ENCODE results near the gene SCUBE2.
"Not testable (repeated sequence)": the region's sequence is repeated elsewhere in the genome, so short reads cannot be mapped to it uniquely, and the experiment has no call there.

SCUBE2 gene

DNA sequence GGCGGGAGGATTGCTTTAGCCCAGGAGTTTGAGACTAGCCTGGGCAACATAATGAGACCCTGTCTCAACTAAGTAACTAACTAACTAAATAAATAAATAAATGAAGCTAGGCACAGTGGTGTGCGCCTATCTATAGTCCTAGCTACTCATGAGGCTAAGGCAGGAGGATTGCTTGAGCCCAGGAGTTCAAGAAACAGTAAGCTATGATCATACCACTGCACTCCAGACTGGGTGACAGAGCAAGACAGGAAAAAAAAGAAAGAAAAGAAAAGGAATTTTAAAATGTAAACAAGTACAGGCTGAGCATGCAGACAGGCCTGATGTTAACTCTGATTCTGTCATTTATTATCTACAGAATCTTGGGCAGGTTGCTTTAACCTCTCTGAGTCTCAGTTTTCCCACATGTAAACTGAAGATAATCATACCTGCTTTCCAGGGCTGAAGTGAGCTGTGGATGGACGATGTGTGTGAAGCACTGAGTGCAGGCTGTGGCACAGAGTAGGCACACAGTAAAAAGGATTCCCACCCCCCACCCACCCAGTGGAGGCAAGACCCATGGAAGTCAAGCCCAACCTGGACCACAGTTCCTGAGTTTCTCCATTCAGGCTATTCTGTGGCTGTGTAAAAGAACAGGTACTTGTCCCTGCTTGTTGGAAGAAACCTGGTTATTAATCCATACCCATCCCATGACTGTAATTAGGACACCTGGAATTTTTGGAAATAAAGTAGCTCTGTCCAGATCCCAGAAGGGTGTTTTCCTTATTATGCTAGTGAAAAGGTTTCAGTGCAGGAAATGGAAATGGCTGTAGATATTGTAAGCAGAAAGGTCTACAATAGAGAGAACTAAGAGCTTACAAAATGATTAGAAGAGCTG, 18.7 kb upstream of the SCUBE2 start:
- FAIRE-seq (no peak), DNase-seq (ENCODE audit: insufficient read length, low spot score) (no peak)
- TF ChIP-seq POLR2AphosphoS5 (IDR thresholded peaks at IDR 0.05; ENCODE audit: low read depth, low read length): no peak
- no peak for TF ChIP-seq TAF1 (IDR thresholded peaks at IDR 0.05; ENCODE audit: low read depth, low read length)
- TF ChIP-seq SPI1 (IDR thresholded peaks at IDR 0.05; ENCODE audit: low read depth, low read length): no peak
- no peak for TF ChIP-seq PAX5 (IDR thresholded peaks at IDR 0.05; ENCODE audit: insufficient read depth, low read length, severe bottlenecking)
- no peak for TF ChIP-seq POU2F2 (IDR thresholded peaks at IDR 0.05; ENCODE audit: low read depth, low read length)
- TF ChIP-seq POLR2A (IDR thresholded peaks at IDR 0.05; ENCODE audit: low read depth, low read length): no peak

DNA sequence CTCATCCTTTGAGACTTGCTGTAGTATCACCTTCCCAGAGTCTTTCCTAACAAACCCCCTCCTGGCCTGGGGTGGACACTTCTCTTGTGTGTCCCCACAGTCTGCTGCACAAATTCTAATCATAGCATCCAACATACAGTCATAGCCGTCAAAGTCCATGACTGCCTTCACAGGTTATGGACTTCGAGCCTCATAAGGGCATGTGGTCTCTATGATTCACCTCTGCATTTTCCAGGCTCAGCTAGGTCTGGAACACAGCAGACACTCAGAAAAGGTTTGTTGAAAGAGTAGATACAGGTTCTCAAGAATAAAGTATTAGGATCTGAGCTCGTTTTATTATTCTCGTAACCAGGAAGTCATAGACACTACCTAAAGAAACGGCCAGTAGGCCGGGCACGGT, 13.2 kb upstream of the SCUBE2 start:
- no peak for DNase-seq (ENCODE audit: insufficient read length, low spot score)
- no peak for TF ChIP-seq POU2F2 (IDR thresholded peaks at IDR 0.05; ENCODE audit: low read depth, low read length)
- TF ChIP-seq POLR2AphosphoS5 (IDR thresholded peaks at IDR 0.05; ENCODE audit: low read depth, low read length): no peak
- no peak for TF ChIP-seq POLR2A (IDR thresholded peaks at IDR 0.05; ENCODE audit: low read depth, low read length)
- TF ChIP-seq PAX5 (IDR thresholded peaks at IDR 0.05; ENCODE audit: insufficient read depth, low read length, severe bottlenecking): no peak
- TF ChIP-seq TAF1 (IDR thresholded peaks at IDR 0.05; ENCODE audit: low read depth, low read length): no peak
- no peak for TF ChIP-seq SPI1 (IDR thresholded peaks at IDR 0.05; ENCODE audit: low read depth, low read length)
- FAIRE-seq: no peak

DNA sequence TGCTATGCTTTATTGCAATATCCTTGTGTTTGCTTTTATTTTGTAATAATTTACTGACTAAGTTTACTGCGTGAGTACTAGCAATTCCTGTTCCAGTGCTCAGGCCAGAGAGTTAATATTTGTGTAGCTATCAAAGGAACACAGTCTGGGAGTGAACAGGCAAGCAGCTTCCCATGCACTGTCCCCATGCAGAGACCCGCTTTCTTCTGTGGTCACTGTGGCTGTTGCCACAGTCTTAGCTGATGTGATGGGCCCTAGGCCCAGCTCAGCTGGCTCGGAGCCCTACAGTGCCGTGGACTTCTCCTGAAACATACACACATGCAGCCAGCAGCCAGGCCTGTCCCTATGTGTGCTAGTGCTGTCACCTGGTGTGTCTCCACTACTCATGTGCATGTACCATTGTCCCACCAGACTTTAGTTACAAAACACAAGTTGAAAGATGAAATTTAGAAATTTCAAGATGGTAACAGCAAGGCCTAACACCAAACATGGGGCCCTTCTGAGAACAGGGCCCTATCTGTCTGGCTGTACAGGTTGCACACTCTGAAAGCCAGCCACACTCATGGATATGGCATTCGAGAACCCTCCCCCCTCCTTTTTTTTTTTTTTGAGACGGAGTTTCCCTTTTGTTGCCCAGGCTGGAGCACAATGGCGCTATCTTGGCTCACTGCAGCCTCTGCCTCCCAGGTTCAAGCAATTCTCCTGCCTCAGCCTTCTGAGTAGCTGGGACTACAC, 12.3 kb upstream of the SCUBE2 start:
- DNase-seq (ENCODE audit: insufficient read length, low spot score): no peak
- FAIRE-seq: no peak
- TF ChIP-seq TAF1 (IDR thresholded peaks at IDR 0.05; ENCODE audit: low read depth, low read length) (no peak), POLR2A (IDR thresholded peaks at IDR 0.05; ENCODE audit: low read depth, low read length) (no peak), POU2F2 (IDR thresholded peaks at IDR 0.05; ENCODE audit: low read depth, low read length) (no peak), POLR2AphosphoS5 (IDR thresholded peaks at IDR 0.05; ENCODE audit: low read depth, low read length) (no peak), SPI1 (IDR thresholded peaks at IDR 0.05; ENCODE audit: low read depth, low read length) (no peak), PAX5 (IDR thresholded peaks at IDR 0.05; ENCODE audit: insufficient read depth, low read length, severe bottlenecking) (no peak)

DNA sequence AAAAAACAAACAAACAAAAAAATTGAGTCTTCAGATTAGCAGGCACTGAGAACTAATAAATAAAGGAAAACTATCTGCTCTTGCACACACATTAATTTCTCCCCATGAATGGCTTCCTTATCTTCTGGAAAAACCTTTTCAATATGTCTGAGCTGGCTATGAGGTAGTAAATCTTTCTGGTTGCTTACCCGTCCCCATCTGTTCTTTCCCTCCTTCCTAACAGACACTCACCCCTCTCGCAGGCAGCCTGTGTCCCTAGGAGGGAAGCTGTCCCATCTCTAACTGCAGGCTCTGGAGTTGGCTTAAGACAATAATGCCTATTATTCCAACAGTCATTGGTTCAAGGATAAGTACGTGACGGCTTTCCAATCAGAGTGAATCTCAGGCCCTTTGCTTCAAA, 8.2 kb upstream of the SCUBE2 start:
- TF ChIP-seq PAX5 (IDR thresholded peaks at IDR 0.05; ENCODE audit: insufficient read depth, low read length, severe bottlenecking): no peak
- TF ChIP-seq POLR2A (IDR thresholded peaks at IDR 0.05; ENCODE audit: low read depth, low read length): no peak
- no peak for TF ChIP-seq TAF1 (IDR thresholded peaks at IDR 0.05; ENCODE audit: low read depth, low read length)
- no peak for DNase-seq (ENCODE audit: insufficient read length, low spot score)
- FAIRE-seq: no peak

DNA sequence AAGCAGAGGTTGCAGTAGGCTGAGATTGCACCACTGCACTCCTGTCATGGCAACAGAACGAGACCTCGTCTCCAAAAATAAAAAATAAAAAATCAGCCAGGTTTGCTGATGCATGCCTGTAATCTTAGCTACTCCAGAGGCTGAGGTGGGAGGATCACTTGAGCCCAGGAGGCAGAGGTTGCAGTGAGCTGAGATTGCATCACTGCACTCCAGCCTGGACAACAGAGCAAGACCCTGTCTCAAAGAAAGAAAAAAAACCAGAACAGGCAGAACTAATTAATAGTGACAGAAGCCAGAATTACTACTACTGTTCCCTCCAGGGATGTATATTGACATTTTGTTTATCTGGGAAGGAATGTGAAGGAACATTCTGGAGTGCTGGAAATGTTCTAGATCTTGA, 7.1 kb upstream of the SCUBE2 start:
- FAIRE-seq; DNase-seq (ENCODE audit: insufficient read length, low spot score): not testable (repeated sequence)

DNA sequence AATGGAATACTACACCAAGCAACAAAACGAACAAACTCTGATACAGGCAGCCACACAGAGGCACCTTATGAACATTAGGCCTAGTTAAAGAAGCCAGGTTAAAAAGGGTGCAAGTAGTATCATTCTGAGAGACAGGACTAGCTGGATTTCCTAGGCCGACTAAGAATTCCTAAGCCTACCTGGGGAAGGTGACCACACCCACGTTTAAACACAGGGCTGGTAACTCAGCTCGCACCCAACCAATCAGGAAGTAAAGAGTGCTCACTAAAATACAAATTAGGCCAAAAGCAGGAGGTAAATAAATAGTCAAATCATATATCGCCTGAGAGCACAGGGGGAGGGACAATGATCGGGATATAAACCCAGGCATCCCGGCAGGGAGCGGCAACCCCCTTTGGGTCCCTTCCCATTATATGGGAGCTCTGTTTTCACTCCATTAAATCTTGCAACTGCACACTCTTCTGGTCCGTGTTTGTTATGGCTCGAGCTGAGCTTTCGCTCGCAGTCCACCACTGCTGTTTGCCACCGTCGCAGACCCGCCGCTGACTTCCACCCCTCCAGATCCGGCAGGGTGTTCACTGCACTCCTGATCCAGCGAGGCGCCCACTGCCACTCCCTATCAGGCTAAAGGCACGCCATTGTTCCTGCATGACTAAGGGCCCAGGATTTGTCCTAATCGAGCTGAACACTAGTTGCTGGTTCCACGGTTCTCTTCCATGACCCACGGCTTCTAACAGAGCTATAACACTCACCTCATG, 6.0 kb upstream of the SCUBE2 start:
- DNase-seq (ENCODE audit: insufficient read length, low spot score); FAIRE-seq: not testable (repeated sequence)

DNA sequence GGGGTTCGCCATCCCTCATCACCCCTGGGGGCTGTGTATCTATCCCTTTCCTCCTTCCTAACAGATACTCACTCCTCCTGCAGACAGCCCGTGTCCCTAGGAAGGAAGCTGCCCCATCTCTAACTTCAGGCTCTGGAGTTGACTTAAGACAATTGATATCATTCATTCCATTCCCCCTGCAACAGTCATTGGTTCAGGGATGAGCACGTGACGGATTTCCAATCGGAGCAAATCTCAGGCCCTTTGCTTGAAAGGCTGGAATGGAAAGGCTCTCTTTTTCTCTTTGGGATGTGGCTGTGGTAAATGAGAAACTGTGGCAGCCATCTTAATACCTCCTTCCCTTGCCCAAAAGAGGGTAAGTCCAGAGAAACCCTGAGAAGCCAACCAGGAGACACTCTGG, 5.0 kb upstream of the SCUBE2 start:
- DNase-seq (ENCODE audit: insufficient read length, low spot score) (no peak), FAIRE-seq (no peak)
- TF ChIP-seq POU2F2 (IDR thresholded peaks at IDR 0.05; ENCODE audit: low read depth, low read length) (no peak), PAX5 (IDR thresholded peaks at IDR 0.05; ENCODE audit: insufficient read depth, low read length, severe bottlenecking) (no peak), TAF1 (IDR thresholded peaks at IDR 0.05; ENCODE audit: low read depth, low read length) (no peak), POLR2A (IDR thresholded peaks at IDR 0.05; ENCODE audit: low read depth, low read length) (no peak), POLR2AphosphoS5 (IDR thresholded peaks at IDR 0.05; ENCODE audit: low read depth, low read length) (no peak), SPI1 (IDR thresholded peaks at IDR 0.05; ENCODE audit: low read depth, low read length) (no peak)

DNA sequence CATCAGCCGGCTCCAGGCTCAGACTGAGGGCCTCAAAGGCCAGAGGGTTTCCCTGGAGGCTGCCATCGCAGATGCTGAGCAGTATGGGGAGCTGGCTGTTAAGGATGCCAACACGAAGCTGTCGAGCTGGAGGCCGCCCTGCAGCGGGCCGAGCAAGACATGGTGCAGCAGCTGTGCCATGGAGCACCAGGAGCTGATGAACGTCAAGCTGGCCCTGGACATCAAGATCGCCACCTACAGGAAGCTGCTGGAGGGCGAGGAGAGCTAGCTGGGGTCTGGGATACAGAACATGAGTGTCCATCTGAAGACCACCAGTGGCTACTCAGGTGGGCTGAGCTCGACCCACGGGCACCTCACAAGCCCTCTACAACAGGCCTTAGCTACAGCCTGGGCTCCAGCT, 4.0 kb upstream of the SCUBE2 start:
- FAIRE-seq (no peak), DNase-seq (ENCODE audit: insufficient read length, low spot score) (no peak)
- TF ChIP-seq TAF1 (IDR thresholded peaks at IDR 0.05; ENCODE audit: low read depth, low read length): no peak
- no peak for TF ChIP-seq POLR2AphosphoS5 (IDR thresholded peaks at IDR 0.05; ENCODE audit: low read depth, low read length)
- no peak for TF ChIP-seq POLR2A (IDR thresholded peaks at IDR 0.05; ENCODE audit: low read depth, low read length)
- no peak for TF ChIP-seq PAX5 (IDR thresholded peaks at IDR 0.05; ENCODE audit: insufficient read depth, low read length, severe bottlenecking)
- TF ChIP-seq POU2F2 (IDR thresholded peaks at IDR 0.05; ENCODE audit: low read depth, low read length): no peak
- no peak for TF ChIP-seq SPI1 (IDR thresholded peaks at IDR 0.05; ENCODE audit: low read depth, low read length)

DNA sequence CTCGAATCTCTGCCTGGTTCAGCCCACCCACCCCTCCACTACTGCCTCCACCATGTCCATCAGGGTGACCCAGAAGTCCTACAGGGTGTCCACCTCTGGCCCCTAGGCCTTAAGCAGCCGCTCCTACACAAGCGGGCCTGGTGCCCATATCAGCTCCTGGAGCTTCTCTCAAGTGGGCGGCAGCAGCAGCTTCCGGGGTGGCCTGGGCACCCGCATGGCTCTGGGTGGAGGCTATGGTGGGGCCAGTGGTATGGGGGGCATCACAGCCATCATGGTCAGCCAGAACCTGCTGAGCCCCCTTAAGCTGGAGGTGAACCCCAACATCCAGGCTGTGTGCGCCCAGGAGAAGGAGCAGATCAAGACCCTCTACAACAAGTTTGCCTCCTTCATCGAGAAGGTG, 3.0 kb upstream of the SCUBE2 start:
- FAIRE-seq (no peak), DNase-seq (ENCODE audit: insufficient read length, low spot score) (no peak)
- TF ChIP-seq POLR2A (IDR thresholded peaks at IDR 0.05; ENCODE audit: low read depth, low read length): no peak
- TF ChIP-seq SPI1 (IDR thresholded peaks at IDR 0.05; ENCODE audit: low read depth, low read length): no peak
- TF ChIP-seq POU2F2 (IDR thresholded peaks at IDR 0.05; ENCODE audit: low read depth, low read length): no peak
- TF ChIP-seq PAX5 (IDR thresholded peaks at IDR 0.05; ENCODE audit: insufficient read depth, low read length, severe bottlenecking): no peak
- no peak for TF ChIP-seq TAF1 (IDR thresholded peaks at IDR 0.05; ENCODE audit: low read depth, low read length)
- no peak for TF ChIP-seq POLR2AphosphoS5 (IDR thresholded peaks at IDR 0.05; ENCODE audit: low read depth, low read length)

Measured in GM12891 (cell line).